HUES6 (cell line): ENCODE measurements around the gene SCMH1.
A peak's percentile ranks its signal among the peaks of the same experiment; 100 is the strongest.
"Not testable (repeated sequence)": the region's sequence is repeated elsewhere in the genome, so short reads cannot be mapped to it uniquely, and the experiment has no call there.

Source experiments
- H3K27ac ChIP-seq: 2 replicates; pipeline ENCODE4 v1.7.0; 2013; ENCODE audit warnings: low read depth, mild to moderate bottlenecking, low read length, inconsistent platforms
- H3K27me3 ChIP-seq: 2 replicates; pipeline ENCODE4 v1.6.1; 2013; ENCODE audit warnings: low read length; ENCODE audit not compliant: control insufficient read depth, insufficient read depth
- H3K36me3 ChIP-seq: 2 replicates; pipeline ENCODE4 v1.6.1; 2013; ENCODE audit warnings: low read length; ENCODE audit not compliant: control insufficient read depth, insufficient read depth
- H3K4me1 ChIP-seq: 2 replicates; pipeline ENCODE4 v1.6.1; 2013; ENCODE audit warnings: low read length; ENCODE audit not compliant: control insufficient read depth, insufficient read depth
- H3K4me3 ChIP-seq: 2 replicates; pipeline ENCODE4 v1.5.1; 2013; ENCODE audit warnings: low read depth, low read length
- H3K9ac ChIP-seq: one replicate; pipeline ENCODE4 v1.6.1; 2013; ENCODE audit warnings: mild to moderate bottlenecking, low read length
- H3K9me3 ChIP-seq: 2 replicates; pipeline ENCODE4 v1.6.1; 2013; ENCODE audit warnings: low read depth, low read length; ENCODE audit not compliant: control insufficient read depth, insufficient read depth

The SCMH1 gene

GRCh38 chr1:41158147-41158875, 83.8 kb downstream of the SCMH1 start:
- no peak overlapping the region for H3K9ac ChIP-seq
- peaks cover 5% of the 10 kb centered on the region for H3K36me3 ChIP-seq

GRCh38 chr1:41155105-41155504, 87.0 kb downstream of the SCMH1 start:
- Histone ChIP-seq H3K36me3 (peaks cover 3% of the 10 kb centered on the region; the same call in 1 of the 2 replicates), H3K4me3 (no peak overlapping the region), H3K27me3 (no peaks in the 10 kb centered on the region), H3K4me1 (peaks cover 2% of the 10 kb centered on the region; the same call in 1 of the 2 replicates), H3K27ac (no peak overlapping the region), H3K9me3 (no peaks in the 10 kb centered on the region), H3K9ac (no peak overlapping the region)

More at GRCh38 chr1:41158147-41158875, 83.8 kb downstream of the SCMH1 start:
- H3K27me3 ChIP-seq = no peaks in the 10 kb centered on the region
- no peaks in the 10 kb centered on the region for H3K9me3 ChIP-seq
- H3K4me1 ChIP-seq = peaks cover 2% of the 10 kb centered on the region; the same call in 1 of the 2 replicates
- H3K27ac ChIP-seq = 0 out of 2 replicates have a peak overlapping the region, but pooled peaks have one; percentile 9
- no peak overlapping the region for H3K4me3 ChIP-seq

DNA sequence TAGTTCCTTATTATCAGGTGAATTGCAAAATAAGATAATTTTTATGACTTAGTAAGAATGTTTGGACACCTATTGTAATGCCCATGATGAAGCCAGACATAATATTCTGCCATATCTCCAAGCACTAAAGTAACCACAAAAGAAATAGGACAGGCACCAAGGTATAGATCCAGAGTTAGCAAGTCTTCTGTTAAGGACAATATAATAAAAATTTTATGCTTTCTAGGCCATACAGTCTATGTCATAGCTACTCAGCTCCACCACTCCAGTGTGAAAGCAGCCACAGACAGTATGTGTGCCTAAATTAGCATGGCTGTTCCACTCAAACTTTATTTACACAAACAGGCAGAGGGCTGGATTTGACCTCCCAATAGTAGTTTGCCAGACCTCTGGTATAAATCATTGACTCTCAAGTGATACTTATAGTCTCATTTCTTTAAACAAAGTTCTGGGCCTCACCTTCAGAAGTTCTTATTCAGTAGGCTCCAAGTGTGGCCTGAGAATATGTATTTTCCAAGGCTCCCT, 88.3 kb downstream of the SCMH1 start:
- Histone ChIP-seq H3K27ac (no peak overlapping the region), H3K4me1 (peaks cover 2% of the 10 kb centered on the region; the same call in 1 of the 2 replicates), H3K27me3 (no peaks in the 10 kb centered on the region), H3K4me3 (no peak overlapping the region), H3K36me3 (peaks cover 12% of the 10 kb centered on the region), H3K9me3 (no peaks in the 10 kb centered on the region), H3K9ac (no peak overlapping the region)

DNA sequence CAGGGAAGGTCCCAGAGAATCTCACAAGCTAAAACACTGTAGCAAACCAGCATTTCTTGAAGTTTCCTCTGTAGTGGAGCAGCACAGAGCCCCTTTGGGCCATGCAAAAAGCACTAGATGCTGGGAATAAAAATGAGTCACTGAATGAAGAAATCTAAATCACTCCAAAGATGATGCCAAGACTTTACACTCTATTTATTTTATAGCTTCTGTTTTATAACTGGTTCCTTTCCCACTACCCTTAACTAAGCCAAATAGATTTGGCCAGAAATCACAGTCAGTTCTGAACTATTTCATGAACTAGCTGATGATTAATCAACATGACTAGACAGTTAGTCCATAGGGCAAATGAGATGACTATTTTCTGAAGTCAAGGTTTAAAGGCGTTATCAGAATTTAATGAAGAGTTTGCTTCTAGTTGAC, 89.5 kb downstream of the SCMH1 start:
- Histone ChIP-seq H3K4me1 (0 out of 2 replicates have a peak, but pooled peaks cover 2% of the 10 kb centered on the region), H3K36me3 (peaks cover 12% of the 10 kb centered on the region), H3K27ac (0 out of 2 replicates have a peak overlapping the region, but pooled peaks have one; percentile 41), H3K4me3 (no peak overlapping the region), H3K9ac (no peak overlapping the region), H3K27me3 (no peaks in the 10 kb centered on the region), H3K9me3 (no peaks in the 10 kb centered on the region)

DNA sequence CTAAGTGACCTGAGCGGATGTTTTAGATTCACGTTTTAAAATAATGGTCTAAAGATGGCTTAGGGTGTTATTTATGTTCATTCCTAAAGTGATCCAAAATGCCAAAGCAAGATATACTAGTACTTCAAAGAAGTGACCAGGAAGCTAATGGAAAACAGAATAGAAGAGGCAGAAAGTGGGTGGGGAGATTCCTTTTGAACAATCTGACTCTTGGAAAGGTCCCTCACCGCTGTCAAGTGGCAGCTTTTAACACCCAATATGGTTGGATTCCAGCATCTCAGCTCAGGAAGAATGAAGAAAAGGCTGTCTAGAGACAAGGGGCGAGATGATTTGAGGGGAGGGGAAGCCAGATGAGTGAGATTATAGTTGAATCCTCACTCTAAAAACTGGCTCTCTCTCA, 90.3 kb downstream of the SCMH1 start:
- Histone ChIP-seq H3K36me3 (peaks cover 12% of the 10 kb centered on the region), H3K9ac (no peak overlapping the region), H3K27ac (no peak overlapping the region; the same call in 1 of the 2 replicates), H3K4me1 (0 out of 2 replicates have a peak, but pooled peaks cover 2% of the 10 kb centered on the region), H3K9me3 (no peaks in the 10 kb centered on the region), H3K27me3 (no peaks in the 10 kb centered on the region), H3K4me3 (no peak overlapping the region)

GRCh38 chr1:41149570-41149969, 92.5 kb downstream of the SCMH1 start:
- H3K27ac ChIP-seq = no peak overlapping the region
- no peak overlapping the region for H3K9ac ChIP-seq
- no peaks in the 10 kb centered on the region for H3K9me3 ChIP-seq
- peaks cover 12% of the 10 kb centered on the region for H3K36me3 ChIP-seq
- H3K4me1 ChIP-seq = no peaks in the 10 kb centered on the region
- H3K27me3 ChIP-seq = no peaks in the 10 kb centered on the region
- no peak overlapping the region for H3K4me3 ChIP-seq

GRCh38 chr1:41144285-41144684, 97.8 kb downstream of the SCMH1 start:
- Histone ChIP-seq H3K27ac (no peak overlapping the region), H3K9me3 (peaks cover 9% of the 10 kb centered on the region; the same call in 1 of the 2 replicates), H3K4me1 (no peaks in the 10 kb centered on the region), H3K9ac (no peak overlapping the region), H3K36me3 (peaks cover 16% of the 10 kb centered on the region), H3K4me3 (no peak overlapping the region), H3K27me3 (no peaks in the 10 kb centered on the region)

GRCh38 chr1:41138549-41138948, 103.6 kb downstream of the SCMH1 start:
- Histone ChIP-seq H3K4me1 (no peaks in the 10 kb centered on the region), H3K4me3 (no peak overlapping the region), H3K9me3 (peaks cover 13% of the 10 kb centered on the region; the same call in 1 of the 2 replicates), H3K9ac (no peak overlapping the region), H3K36me3 (peaks cover 16% of the 10 kb centered on the region), H3K27me3 (no peaks in the 10 kb centered on the region), H3K27ac (no peak overlapping the region)

DNA sequence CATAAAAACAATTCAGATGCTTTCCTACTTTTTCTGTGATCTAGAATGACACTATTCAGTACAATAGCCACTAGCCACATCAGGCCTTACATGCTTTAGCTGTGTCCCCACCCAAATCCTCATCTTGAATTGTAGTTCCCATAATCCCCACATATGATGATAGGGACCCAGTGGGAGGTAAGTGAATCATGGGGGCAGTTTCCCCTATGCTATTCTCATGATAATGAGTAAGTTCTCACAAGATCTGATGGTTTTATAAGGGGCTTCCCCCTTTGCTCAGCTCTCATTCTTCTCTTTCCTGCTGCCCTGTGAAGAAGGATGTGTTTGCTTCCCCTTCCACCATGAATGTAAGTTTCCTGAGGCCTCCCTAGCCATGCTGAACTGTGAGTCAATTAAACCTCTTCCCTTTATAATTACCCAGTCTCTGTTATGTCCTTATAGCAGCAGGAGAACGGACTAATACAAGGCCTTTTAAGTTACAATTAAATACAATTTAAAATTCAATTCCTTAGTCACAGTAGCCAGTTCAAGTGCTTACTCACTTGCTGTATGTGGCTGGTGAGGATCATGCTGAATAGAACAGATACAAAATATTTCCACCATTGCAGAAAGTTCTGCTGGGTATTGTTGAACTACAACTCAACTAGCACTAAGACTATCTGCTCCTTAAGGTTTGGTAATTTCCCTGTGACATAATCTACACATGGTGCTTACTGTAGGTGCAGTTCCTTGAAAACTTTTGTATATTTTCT, 106.7 kb downstream of the SCMH1 start:
- Histone ChIP-seq H3K4me3 (no peak overlapping the region), H3K9me3 (peaks cover 9% of the 10 kb centered on the region; the same call in 1 of the 2 replicates), H3K4me1 (no peaks in the 10 kb centered on the region), H3K9ac (no peak overlapping the region), H3K27me3 (no peaks in the 10 kb centered on the region), H3K36me3 (no peaks in the 10 kb centered on the region; the same call in none of the 2 replicates), H3K27ac (no peak overlapping the region)

DNA sequence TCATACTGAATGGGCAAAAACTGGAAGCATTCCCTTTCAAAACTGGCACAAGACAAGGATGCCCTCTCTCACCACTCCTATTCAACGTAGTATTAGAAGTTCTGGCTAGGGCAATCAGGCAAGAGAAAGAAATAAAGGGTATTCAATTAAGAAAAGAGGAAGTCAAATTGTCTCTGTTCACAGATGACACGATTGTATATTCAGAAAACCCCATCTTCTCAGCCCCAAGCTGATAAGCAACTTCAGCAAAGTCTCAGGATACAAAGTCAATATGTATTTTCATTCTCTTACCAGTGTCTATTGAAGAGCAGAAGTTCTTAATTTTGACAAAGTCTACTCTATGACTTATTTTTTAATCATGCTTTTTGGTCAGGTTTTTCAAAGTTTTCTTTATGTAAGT, 107.8 kb downstream of the SCMH1 start:
- not testable (repeated sequence) for H3K4me3 ChIP-seq, H3K27me3 ChIP-seq, H3K4me1 ChIP-seq, H3K27ac ChIP-seq, H3K36me3 ChIP-seq, H3K9ac ChIP-seq, H3K9me3 ChIP-seq
